HCT116 (cell line): ENCODE measurements around the gene TAOK3. TPM values are rescaled to one million over a fixed set of nuclear protein-coding genes. Genes with fewer than 3 reads are reported as not detected.

ENCODE experiments used
- ATAC-seq: fragments of 200-7000 bp; cut with Tn5 transposase; 2 replicates; pipeline ENCODE4 v1.9.1; 2020; ENCODE audit warnings: mild to moderate bottlenecking, moderate library complexity
- BruUV-seq: library from RNA; stranded (reverse); fragments of 400-500 nt; replicated peaks from 2 replicates; lab custom pipeline; 2021; lab: Mats Ljungman, UMichigan
- CTCF ChIA-PET: fragments of 300-600 bp; sonication (Branson Sonifier 250); formaldehyde crosslinking; loops from one replicate; lab custom pipeline; 2021; ENCODE audit warnings: antibody characterized with exemption; lab: Charles Lee
- POLR2A ChIA-PET: fragments of 300-600, 350-600 bp; sonication (Branson Sonifier 250); formaldehyde crosslinking; loops from one replicate; lab custom pipeline; 2021; ENCODE audit warnings: antibody characterized with exemption; lab: Charles Lee
- RAD21 ChIA-PET, 2 experiments: fragments of 300-600 bp; sonication (Branson Sonifier 250); formaldehyde crosslinking; loops; one replicate each; lab custom pipeline; 2023; ENCODE audit warnings: low total read pairs in 2 of 2; ENCODE audit not compliant: uncharacterized antibody in 2 of 2, unreplicated experiment in 2 of 2, low non-redundant PET in 1 of 2; lab: Charles Lee
- DNase-seq: peaks from one replicate; pipeline ENCODE4 v3.0.0-alpha.2; 2010; ENCODE audit warnings: low read depth, low spot score
- H2AFZ ChIP-seq: fragments of 200-600 bp; shearing (Covaris generic), sonication (generic); 2 replicates; pipeline ENCODE4 v1.6.1; 2017; ENCODE audit warnings: low read depth, mixed run types, mixed read lengths, antibody characterized with exemption, low read length; ENCODE audit not compliant: poor library complexity, severe bottlenecking
- H3K27ac ChIP-seq: 2 replicates; pipeline ENCODE4 v1.5.1; 2012; ENCODE audit warnings: low read depth, low read length
- H3K27me3 ChIP-seq: fragments of 200-600 bp; sonication (generic); 2 replicates; pipeline ENCODE4 v1.6.1; 2016; ENCODE audit warnings: mixed run types, low read length, mixed read lengths; ENCODE audit not compliant: insufficient read depth
- H3K36me3 ChIP-seq, 2 experiments: fragments of 200-500 bp in 1 of 2; fragments of 200-600 bp in 1 of 2; sonication (Bioruptor generic) in 1 of 2; sonication (generic) in 1 of 2; 2 replicates each; pipeline versions ENCODE4 v1.5.1 to v1.6.1; 2014 to 2016; ENCODE audit warnings: low read length in 2 of 2, inconsistent platforms in 1 of 2, mixed read lengths in 1 of 2, mixed run types in 1 of 2; ENCODE audit not compliant: insufficient read depth in 2 of 2, control insufficient read depth in 1 of 2
- H3K4me1 ChIP-seq, 2 experiments: fragments of 200-600 bp in 1 of 2; sonication (generic) in 1 of 2; 2 replicates each; pipeline versions ENCODE4 v1.5.1 to v1.6.1; 2012 to 2017; ENCODE audit warnings: low read length in 2 of 2, inconsistent platforms in 1 of 2, mild to moderate bottlenecking in 1 of 2, mixed read lengths in 1 of 2, mixed run types in 1 of 2, moderate library complexity in 1 of 2; ENCODE audit not compliant: insufficient read depth in 2 of 2, control insufficient read depth in 1 of 2
- H3K4me2 ChIP-seq: fragments of 200-600 bp; sonication (generic); 2 replicates; pipeline ENCODE4 v1.6.1; 2017; ENCODE audit warnings: mixed run types, low read length, mixed read lengths
- H3K4me3 ChIP-seq, 2 experiments: fragments of 200-600 bp in 1 of 2; sonication (generic) in 1 of 2; replicated peaks in 1 of 2; 2 replicates each; pipeline ENCODE4 v1.5.1; 2011 to 2016; ENCODE audit warnings: low read length in 2 of 2, control low read depth in 1 of 2, low read depth in 1 of 2, mild to moderate bottlenecking in 1 of 2, mixed read lengths in 1 of 2, mixed run types in 1 of 2
- H3K79me2 ChIP-seq: fragments of 200-600 bp; sonication (generic); 2 replicates; pipeline ENCODE4 v1.6.1; 2017; ENCODE audit warnings: mild to moderate bottlenecking, mixed run types, low read length, moderate library complexity, mixed read lengths; ENCODE audit not compliant: insufficient read depth
- H3K9ac ChIP-seq: fragments of 200-600 bp; sonication (generic); 2 replicates; pipeline ENCODE4 v1.6.1; 2016; ENCODE audit warnings: low read length, mixed read lengths
- H3K9me2 ChIP-seq: fragments of 200-600 bp; sonication (generic), shearing (Covaris generic); 2 replicates; pipeline ENCODE4 v1.6.1; 2017; ENCODE audit warnings: mixed run types, mild to moderate bottlenecking, moderate library complexity; ENCODE audit not compliant: insufficient read depth
- H3K9me3 ChIP-seq, 2 experiments: fragments of 200-500 bp in 1 of 2; fragments of 200-600 bp in 1 of 2; sonication (Bioruptor generic) in 1 of 2; sonication (generic) in 1 of 2; 2 replicates each; pipeline ENCODE4 v1.6.1; 2014 to 2017; ENCODE audit warnings: low read length in 2 of 2, mixed read lengths in 2 of 2, inconsistent platforms in 1 of 2, low read depth in 1 of 2, mild to moderate bottlenecking in 1 of 2, mixed run types in 1 of 2, moderate library complexity in 1 of 2; ENCODE audit not compliant: control insufficient read depth in 1 of 2, insufficient read depth in 1 of 2
- H4K20me1 ChIP-seq: fragments of 200-600 bp; sonication (generic), shearing (Covaris generic); 2 replicates; pipeline ENCODE4 v1.6.1; 2017; ENCODE audit warnings: mixed run types, mild to moderate bottlenecking, moderate library complexity; ENCODE audit not compliant: insufficient read depth
- CBX3 ChIP-seq: IDR thresholded peaks from 2 replicates; pipeline ENCODE4 v1.6.1; 2012; ENCODE audit warnings: low read depth
- CEBPB ChIP-seq: IDR thresholded peaks from 2 replicates; pipeline ENCODE4 v1.6.1; 2012; ENCODE audit warnings: low read depth
- ELF1 ChIP-seq: IDR thresholded peaks from 2 replicates; pipeline ENCODE4 v1.6.1; 2012; ENCODE audit warnings: low read depth, borderline replicate concordance
- EZH2 ChIP-seq: fragments of 200-600 bp; sonication (generic); IDR thresholded peaks from 2 replicates; pipeline ENCODE4 v1.6.1; 2017; ENCODE audit warnings: antibody characterized with exemption, mixed run types
- FOSL1 ChIP-seq: IDR thresholded peaks from 2 replicates; pipeline ENCODE4 v1.6.1; 2012; ENCODE audit warnings: low read depth
- JUND ChIP-seq: IDR thresholded peaks from 2 replicates; pipeline ENCODE4 v1.6.1; 2012
- MAX ChIP-seq: IDR thresholded peaks from 2 replicates; pipeline ENCODE4 v1.6.1; 2012
- POLR2AphosphoS5 ChIP-seq: IDR thresholded peaks from 2 replicates; pipeline ENCODE4 v1.6.1; 2011; ENCODE audit warnings: mild to moderate bottlenecking, low read depth, low read length, moderate library complexity
- RAD21 ChIP-seq: IDR thresholded peaks from 2 replicates; pipeline ENCODE4 v1.6.1; 2012; ENCODE audit warnings: low read depth, mild to moderate bottlenecking
- SIN3A ChIP-seq: IDR thresholded peaks from 2 replicates; pipeline ENCODE4 v1.6.1; 2012; ENCODE audit warnings: low read depth
- SP1 ChIP-seq: IDR thresholded peaks from 2 replicates; pipeline ENCODE4 v1.6.1; 2012; ENCODE audit warnings: low read depth
- TCF7L2 ChIP-seq: IDR thresholded peaks from 2 replicates; pipeline ENCODE4 v1.7.0; 2011; ENCODE audit warnings: borderline replicate concordance, inconsistent platforms; ENCODE audit not compliant: insufficient read depth, insufficient read length; ENCODE audit errors: extremely low read depth
- YY1 ChIP-seq: IDR thresholded peaks from 2 replicates; pipeline ENCODE4 v1.6.1; 2011; ENCODE audit warnings: low read length, low read depth, moderate library complexity, mild to moderate bottlenecking; ENCODE audit not compliant: insufficient replicate concordance; ENCODE audit errors: extremely low read depth
- ZBTB33 ChIP-seq: IDR thresholded peaks from 2 replicates; pipeline ENCODE4 v1.6.1; 2011; ENCODE audit warnings: mild to moderate bottlenecking, low read length, moderate library complexity; ENCODE audit not compliant: insufficient replicate concordance; ENCODE audit errors: extremely low read depth
- ZFX ChIP-seq: fragments of 450-650 bp; IDR thresholded peaks from 2 replicates; pipeline ENCODE4 v1.6.1; 2017
- ZNF274 ChIP-seq: fragments of 200-500 bp; sonication (Bioruptor generic); IDR thresholded peaks from 2 replicates; pipeline ENCODE4 v1.6.1; 2014; ENCODE audit warnings: mild to moderate bottlenecking, low read depth, low read length, inconsistent platforms
- intact Hi-C: fragments of 100-400 bp; cut with micrococcal nuclease; formaldehyde crosslinking; loops from 2 replicates; pipeline ENCODE4 v1.10.0; 2022
- total RNA-seq: library from RNA; stranded (reverse); gene quantifications from one replicate; pipeline ENCODE4 v1.2.1, GENCODE V29; 2021; ENCODE audit not compliant: unreplicated experiment

The TAOK3 gene
- total RNA-seq, 1 experiment from 2014 or later: 10.5 TPM

- intact Hi-C loops: no loop called here
- Histone ChIP-seq H3K9ac (no peak overlapping the region), H3K36me3 (no peaks in the 10 kb centered on the region), H2AFZ (no peak overlapping the region), H3K4me3 (no peak overlapping the region), H3K9me3 (no peaks in the 10 kb centered on the region), H3K4me1 (peaks cover 0 to 3% of the 10 kb centered on the region in 2 experiments; a peak in 2 of 4 replicates), H3K9me2 (no peaks in the 10 kb centered on the region), H3K27ac (no peak overlapping the region), H3K79me2 (no peaks in the 10 kb centered on the region), H4K20me1 (no peaks in the 10 kb centered on the region), H3K4me2 (no peak overlapping the region), H3K27me3 (no peaks in the 10 kb centered on the region)
- ChIA-PET POLR2A (interaction anchor here (1.4 kb wide), 1 partner anchor 192 kb away, joined by 4 read pairs; the partner anchor contains the start of gene SUDS3), CTCF (interaction anchor here (1.0 to 4.4 kb wide), 3 partner anchors 175 to 193 kb away, joined by 3 to 76 read pairs (median 3); partner anchors contain the start of gene SUDS3), RAD21 (interaction anchor here in 1 of 2 experiments (1.1 kb wide), 1 partner anchor 193 kb away, joined by 3 read pairs; the partner anchor contains the start of gene SUDS3)
- BruUV-seq: no TSS peak
- no peak for DNase-seq
- ATAC-seq: no peak
- TF ChIP-seq CEBPB (no peak), MAX (no peak), EZH2 (no peak), POLR2AphosphoS5 (no peak), JUND (no peak), RAD21 (no peak), ZFX (no peak), ELF1 (no peak), SIN3A (no peak), YY1 (no peak), SP1 (no peak), CBX3 (no peak), TCF7L2 (no peak), ZNF274 (no peak), ZBTB33 (no peak), FOSL1 (no peak)
Measured at GRCh38 chr12:118183711-118184110, 189.0 kb downstream of the TAOK3 start.
